Subcutaneous adipose tissue (tissue), 4 donors: ENCODE measurements around the gene PDE7B. TPM values are rescaled to one million over a fixed set of nuclear protein-coding genes. Genes with fewer than 3 reads are reported as not detected.

Experiments
- CTCF ChIP-seq: fragments of 450-650 bp; IDR thresholded peaks from one replicate; pipeline ENCODE4 v1.5.1; 2016; ENCODE audit warnings: low read depth, mild to moderate bottlenecking, control low read depth, antibody characterized with exemption, moderate library complexity
- total RNA-seq, 4 donors: library from RNA; depleted of rRNA; stranded (reverse); fragments of >200 nt; gene quantifications; one replicate each; pipeline ENCODE4 v1.1.0, GENCODE V29; 2016

PDE7B gene
- total RNA-seq, 4 donors from 2014 or later, result 4.1 to 12.6 (median 9.5) TPM

- TF ChIP-seq CTCF, result no peak
Observed at GRCh38 chr6:136034422-136034821, 182.9 kb downstream of the PDE7B start.

GRCh38 chr6:136035378-136036070, 184.0 kb downstream of the PDE7B start:
- no peak for TF ChIP-seq CTCF

GRCh38 chr6:136036071-136036380, 184.5 kb downstream of the PDE7B start:
- no peak for TF ChIP-seq CTCF

- no peak for TF ChIP-seq CTCF
Observed at GRCh38 chr6:136036601-136037000, 185.1 kb downstream of the PDE7B start.

GRCh38 chr6:136037242-136037875, 185.9 kb downstream of the PDE7B start:
- TF ChIP-seq CTCF, result no peak

GRCh38 chr6:136037876-136038460, 186.5 kb downstream of the PDE7B start:
- no peak for TF ChIP-seq CTCF

GRCh38 chr6:136038531-136038930, 187.0 kb downstream of the PDE7B start:
- no peak for TF ChIP-seq CTCF
